ENCODE results near the gene ARID5B.
A peak's percentile ranks its signal among the peaks of the same experiment; 100 is the strongest.

The ARID5B gene

DNA sequence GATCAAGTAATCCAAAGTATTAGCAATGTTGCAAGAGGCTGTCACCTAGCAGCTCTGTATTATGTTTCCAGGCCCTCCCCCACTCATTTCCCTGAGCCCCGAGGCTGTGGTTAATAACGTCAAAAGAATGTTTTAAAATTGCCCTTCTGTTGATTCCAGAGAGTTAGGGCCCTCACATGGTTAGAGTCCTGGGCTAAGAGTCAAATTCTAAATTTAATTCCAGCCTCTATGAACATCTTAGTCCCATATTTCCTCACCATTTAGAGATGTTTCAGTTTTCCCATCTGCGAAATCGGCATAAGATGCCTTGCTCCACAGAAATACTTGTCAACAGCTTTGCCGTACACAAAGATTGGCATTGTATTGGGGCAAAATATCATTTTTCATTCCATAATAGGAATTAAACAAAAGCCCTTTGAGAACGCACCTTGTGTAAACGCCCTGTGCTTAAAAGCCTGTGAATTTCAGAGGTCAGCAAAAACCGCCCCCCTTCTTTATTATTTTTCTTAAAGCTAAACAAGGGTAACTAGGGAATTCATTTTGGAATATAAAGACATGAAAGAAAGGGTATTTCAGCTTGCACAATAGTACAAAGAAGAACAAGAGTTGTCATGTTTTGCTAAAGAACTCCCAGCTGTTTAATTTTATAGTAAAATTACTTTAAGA, 135.8 kb downstream of the ARID5B start:
- DNase-seq, result no peak

DNA sequence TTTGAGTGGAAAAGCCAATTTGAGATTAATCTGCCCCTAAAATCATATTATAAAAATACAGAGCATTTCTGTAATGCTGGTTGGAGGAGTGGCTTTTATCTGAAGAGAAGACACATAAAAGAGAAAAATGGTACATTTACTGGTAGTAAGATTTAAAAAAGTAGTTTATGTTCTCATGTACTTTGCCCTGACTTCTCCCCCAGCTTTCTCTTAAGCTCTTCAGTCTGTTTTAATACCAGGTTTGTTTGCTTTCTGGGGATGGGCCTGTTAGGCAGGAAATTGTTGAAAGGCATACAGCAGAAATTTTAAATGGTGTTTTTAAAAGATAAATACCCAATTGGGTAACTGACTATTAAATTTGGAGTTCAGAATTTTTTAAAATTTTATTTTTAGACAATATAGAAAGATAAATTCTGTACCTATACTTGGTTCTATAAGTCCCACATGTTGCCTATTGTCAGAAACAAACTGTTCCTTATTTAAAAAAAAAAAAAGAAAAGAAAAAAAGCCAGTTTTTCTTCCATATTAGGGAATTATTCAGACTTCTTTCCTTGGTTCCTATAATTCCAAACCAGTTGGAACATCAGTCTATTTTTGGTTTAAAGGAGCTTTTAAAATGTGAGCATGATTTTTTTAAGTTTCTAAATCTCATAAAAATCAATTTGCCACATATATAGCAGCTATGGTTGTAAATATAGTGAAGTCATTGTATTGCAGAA, 136.6 kb downstream of the ARID5B start:
- no peak for DNase-seq

DNA sequence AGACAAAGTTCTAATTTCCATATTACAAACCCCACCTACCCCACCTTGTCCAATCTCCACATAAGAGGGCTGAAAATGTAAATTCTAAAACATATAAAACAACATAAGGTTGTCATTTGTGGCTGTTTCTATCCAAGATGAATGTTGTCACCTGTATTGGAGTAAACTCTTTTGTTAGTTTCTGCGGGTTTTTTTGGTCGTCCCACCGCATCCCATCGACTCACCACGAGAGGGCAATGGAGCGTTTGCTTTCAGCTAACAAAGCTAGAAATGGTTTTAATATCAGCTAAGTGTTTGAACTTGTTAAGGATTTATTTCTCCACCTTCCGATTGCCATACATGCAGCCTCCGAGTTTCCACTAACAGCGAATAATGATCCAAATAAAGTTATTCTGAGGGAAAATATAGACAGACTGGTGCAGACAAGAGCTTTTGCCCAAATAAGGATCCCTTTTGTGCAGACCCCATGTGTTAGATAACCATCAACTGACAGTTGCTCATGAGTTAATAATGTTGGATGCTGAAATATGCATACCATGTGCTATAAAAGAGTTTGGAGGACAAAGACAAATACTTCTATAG, 137.2 kb downstream of the ARID5B start:
- peak; percentile 71 to 76 for DNase-seq

DNA sequence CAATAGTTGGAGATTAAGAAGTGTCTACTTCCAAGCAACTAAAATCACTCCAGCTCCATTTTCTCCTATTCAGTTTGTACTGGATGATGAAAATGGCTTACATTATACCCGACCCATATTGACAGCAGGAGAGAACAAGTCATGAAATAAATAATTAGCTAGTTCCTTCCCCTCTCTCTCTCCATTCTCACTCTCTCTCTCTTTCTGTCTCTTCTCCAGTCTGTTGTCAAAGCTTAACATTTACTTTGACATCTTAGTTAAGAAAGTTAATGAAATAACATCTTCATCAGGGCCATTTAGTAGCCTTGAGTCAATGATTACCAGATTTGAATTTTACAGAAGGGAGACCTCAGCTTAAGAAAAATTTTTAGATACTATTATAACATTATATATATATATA, 138.5 kb downstream of the ARID5B start:
- DNase-seq, result no peak

DNA sequence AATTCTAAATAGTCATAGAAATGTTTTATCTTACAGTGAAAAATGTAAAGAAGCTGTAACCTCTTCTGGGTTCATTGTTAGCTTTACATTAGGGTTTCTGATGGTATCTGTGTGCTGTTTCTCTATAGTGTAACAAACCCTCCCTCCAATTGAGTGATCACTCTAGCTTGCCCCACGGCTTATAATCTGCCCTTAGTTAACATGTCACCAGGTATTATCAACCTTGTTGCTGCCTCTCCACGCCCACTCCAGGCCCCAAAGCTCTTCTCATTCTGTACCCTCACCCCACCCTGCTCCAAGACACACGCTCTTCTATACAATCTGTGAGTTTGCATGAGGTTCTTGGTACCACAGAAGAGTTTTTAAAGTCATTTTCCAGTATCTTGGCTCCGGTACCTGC, 139.4 kb downstream of the ARID5B start:
- no peak for DNase-seq

DNA sequence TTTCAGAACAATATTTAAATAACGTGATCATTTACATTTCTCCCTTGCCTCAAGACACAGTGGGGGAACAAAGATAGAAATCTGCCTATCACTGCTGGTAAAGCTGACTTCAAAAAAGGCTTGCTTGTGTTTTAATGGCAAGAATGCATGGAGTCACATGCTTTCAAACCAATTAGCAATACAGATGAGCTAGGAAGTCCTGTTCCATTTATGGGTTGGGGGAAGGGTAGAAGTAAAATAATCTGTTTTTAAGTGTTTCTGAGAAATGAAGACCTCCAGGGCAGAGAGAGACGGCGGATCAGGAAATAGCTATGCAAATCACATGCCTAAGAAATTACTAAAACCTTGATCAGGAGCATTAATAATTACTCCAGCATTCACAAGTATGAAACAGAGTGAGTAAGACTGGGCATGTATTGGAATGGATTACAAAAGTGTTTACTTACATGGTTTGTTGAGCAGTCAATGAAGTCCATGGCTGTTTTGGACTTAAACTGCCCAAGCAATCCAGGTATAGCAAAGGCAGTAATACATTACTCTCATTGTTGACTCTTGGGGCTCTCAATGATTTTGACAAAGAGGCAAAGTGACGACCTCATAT, 142.0 kb downstream of the ARID5B start:
- no peak for DNase-seq

DNA sequence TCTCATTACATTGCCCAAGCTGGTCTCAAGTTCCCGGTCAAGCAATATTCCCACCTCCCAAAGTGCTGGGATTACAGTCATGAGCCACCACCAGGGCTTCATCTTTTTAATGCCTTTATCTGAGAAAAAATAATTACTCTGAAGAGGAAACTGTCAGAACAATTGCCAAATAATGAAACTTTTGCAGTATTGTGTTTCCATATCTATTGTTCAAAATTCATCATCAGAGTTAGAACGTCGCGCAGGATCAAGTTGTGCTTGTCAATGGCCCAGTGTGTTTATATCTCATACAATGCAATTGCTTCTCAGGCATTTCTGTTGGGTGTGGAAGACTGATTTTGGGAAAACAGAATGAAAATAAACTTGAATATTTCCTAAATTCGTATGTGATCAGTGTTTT, 143.1 kb downstream of the ARID5B start:
- DNase-seq, result no peak

DNA sequence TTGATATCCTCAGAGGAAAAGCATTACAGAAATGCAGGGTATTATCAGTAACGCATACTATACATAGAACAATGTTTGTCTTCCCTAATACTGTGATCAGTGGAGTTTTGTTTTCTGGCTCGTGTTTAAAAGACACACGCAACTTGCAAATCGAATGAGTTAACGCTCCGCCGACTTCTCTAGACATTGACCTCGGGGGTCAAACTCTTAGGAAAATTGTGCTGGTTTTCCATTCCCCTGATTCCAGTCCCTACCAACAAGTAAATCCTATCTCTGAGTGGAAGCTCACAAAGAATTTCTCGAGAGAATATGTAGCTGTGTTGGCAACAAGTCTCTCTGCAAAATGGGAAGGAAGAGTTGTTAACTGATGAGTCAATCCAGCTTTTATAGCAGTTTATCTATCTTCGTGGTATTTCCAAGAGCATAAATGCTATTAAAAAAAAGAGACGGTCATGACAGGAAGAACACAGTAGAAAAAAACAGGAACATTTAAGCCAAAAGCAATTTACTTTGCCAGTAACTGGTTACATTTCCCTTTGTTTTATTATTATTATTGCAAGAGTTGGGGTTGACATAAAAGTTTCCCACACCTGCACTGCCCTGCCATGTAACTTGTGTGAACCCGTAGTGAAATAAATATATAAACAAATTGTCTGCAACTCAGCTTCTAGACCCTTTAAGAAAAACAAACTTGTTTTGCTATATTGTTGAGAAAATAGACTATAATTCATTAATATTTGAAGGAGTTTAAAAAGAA, 144.4 kb downstream of the ARID5B start:
- DNase-seq, result no peak

DNA sequence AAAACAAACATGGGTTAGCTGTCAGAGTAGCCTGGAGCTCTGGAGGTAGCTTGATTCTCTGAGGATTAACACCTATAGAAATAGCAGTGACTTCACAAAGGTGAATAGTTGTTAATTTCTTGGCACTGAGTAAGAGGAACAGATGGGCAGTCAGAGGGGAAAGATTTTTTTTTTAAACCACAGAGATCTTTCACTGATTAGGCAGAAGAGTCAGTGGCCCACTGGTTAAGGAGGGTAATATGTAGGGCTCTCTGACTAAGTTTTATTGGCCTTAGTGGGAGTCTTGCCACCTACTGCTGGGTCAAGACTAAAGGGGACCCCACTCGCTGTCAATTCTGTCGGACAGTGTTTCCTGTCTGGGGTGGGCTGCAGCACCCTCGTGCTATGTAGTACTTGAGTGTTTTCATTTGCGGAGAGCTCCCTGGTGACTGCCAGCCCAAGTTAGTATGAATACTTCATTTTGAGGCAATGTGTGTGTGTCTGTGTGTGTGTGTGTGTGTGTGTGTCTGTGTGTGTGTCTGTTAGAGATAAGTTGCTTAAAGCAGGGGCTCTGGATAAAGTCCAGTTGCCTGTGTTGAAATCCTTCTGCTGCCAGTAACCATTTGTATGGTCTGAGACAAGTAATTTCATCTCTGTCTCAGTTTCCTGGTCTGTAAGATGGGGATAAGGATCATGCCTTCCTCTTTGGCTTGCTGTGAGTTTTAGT, 145.2 kb downstream of the ARID5B start:
- DNase-seq, result peak; percentile 28 to 49

DNA sequence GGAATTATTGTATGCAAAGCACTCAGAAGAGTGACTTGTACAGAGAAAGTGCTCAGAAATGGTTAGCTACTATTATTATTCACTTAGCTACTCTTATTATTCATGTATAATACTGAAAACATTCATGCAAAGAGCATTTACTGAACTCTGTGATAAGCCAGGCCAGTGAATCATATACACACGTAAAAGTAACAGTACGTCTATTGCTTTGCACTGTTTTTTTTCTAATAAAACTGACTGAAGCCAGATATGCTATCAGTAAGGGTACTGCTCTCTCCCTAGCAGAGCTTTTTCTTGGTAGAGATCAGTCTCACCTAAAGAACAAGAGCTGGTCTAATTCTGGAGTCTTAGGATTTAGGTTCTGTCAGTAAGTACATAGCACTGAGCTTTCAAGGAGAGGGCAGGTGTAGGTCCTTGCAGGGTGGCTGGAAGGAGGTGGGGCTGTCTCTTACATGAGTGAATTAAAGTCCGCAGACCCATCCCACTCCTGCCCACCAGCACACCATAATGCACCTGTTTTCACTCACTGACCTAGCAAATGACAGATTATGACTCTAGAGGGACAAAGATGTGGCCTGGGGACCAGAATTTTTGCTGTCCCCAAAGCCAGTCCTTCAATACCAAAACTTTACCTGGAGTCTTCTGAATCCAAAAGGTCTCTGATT, 145.9 kb downstream of the ARID5B start:
- DNase-seq, result no peak

DNA sequence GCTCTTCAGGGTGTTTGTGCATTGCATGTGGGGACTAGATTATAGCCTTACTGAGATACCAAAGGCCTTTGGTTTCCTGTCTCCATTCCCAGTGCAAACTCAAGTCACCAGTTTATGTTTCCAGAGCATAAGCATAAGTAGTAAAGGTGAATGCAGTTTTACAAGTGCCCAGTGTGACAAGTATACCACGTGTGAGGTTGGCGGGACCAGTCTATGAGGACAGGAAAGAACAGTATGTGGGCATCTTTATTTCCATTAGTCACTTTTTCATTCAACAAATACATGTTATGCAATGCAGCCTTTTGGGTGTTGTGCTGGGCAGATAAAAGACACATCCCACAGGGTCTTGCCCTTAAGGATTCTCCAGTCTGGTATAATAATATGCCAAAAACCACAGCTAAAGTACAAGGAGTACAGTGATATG, 146.5 kb downstream of the ARID5B start:
- peak; percentile 57 to 62 for DNase-seq

DNA sequence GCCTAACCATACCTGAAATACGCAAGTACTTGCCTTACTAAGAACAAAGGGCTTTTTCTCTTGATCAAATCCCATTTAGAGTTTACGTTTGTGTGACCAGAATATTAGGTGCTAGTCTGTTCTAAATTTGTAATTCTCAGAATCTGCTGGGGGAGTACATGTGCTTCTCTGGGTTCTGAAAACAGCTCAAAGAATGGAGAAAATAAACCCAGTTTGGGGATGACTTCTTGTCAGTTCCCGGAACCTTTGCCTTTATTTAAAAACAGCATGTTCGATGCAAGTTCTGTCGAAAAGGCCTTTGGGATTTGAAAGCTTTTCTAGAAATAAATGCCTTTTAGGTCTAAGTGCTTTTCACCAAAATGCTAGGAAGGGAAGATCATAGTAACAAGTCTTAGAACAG, 147.0 kb downstream of the ARID5B start:
- DNase-seq, result no peak

DNA sequence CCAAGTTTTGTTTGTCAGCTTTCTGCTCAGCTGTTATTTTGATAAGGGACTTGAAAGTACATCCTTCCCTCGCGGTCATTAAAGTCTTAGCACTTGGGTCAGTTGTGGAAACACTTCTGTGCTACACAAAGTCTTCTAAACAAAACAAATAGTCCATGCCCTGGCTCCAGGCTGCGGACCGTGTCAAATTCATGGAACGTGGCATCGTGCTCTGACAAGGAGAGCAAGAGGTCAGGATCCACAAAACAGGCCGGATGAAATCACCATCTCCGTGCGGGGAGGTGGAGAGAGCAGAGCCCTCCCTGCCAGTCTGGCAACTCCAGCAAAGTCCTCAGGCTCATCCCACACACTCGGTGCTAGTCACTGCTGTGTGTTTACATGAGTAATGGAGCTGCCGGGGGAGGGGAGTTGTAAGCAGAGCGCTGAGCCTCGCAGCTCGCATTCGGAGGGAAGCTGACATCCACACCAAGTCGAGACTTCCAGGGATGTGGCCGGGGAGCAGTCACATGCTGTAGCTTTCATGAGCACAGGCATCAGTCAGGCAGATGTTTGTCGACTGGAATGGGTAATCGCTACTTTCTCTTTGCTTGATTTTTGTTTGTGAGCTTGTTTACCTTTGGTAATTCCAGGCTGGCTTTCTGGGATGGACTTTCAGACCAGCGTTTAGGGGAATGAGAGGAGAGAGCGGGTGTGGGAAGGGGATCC, 147.6 kb downstream of the ARID5B start:
- DNase-seq, result peak; percentile 73 to 88

DNA sequence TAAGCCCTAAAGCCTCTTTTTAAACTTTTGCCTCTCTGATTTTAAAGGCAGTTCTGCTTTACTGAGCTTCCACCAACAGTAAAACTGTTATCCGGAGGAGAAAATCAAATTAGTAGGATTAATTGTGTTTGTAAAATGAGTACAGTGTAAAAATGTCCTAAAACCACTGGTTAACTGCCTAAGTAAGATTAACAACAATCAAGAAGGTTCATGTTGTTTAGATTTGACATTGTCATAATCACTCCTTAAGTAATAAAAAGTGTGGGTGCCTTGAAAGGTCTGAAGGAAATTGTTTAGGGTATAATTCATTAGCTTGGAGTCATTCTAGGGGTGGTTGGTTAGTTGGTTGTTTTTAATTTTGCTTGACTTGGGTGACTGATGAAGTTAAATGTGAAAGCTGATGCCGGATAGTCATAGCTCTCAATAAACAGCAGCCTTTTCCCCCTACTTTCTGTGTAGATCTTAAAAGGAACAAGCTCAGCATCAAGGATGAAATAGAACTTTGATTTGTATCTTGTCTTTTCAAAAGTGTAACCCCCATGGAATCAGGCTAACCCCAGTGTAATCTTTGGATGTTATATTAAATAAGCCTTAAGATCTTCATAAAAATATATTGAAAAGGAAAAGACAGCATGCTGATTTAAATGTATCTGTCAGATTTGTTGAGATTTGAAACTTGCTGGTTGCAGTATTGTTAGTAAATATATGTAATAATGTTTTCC, 148.3 kb downstream of the ARID5B start:
- DNase-seq, result no peak

DNA sequence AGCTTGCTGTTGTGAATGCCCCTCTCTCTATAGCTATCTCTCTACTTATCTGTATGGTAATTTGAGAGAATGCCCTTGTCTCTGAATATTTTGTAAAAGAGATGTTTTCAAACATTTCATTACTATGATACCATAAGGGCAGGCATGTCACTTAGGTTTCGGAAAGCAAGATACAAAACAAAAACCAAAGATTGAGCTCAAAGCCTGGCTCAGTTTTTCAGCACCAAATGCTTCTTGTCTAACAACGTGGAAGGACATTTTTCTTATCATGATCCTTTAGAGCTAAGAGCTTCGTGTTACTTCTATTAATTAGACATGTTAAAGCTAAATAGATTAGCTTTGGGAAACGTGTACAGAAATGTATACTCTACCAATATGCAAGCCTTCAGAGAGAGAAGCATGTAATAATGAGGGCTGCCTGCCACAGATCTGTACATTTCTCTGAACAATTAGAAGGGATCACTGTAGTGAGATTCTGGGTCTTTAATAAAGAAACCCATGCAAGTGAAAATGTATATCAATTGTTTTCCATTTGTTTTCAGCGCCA, 148.9 kb downstream of the ARID5B start:
- no peak for DNase-seq

DNA sequence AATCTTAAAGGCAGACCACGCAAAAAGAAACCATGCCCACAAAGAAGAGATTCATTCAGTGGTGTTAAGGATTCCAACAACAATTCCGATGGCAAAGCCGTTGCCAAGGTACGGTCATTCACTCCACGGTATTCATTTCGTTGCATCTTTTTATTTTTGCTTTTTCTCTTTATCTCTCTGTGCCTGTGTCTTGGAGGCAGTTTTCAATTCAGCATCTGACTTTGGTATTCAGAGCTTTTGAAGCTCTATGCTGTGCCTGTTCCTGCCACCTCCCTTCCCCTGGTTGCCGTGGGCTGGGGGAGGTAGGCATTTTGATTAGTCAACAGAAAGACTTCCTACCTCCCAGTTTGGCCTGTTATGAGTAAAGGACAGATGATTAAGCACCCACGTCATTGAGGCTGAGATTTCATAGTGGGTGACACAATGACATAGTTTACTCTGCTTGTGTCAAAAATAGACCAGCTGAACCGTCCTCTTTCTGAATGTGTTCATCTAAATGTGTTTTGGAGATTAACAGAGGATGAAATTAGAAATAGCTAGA, 149.5 kb downstream of the ARID5B start:
- DNase-seq, result peak; percentile 70 to 81

DNA sequence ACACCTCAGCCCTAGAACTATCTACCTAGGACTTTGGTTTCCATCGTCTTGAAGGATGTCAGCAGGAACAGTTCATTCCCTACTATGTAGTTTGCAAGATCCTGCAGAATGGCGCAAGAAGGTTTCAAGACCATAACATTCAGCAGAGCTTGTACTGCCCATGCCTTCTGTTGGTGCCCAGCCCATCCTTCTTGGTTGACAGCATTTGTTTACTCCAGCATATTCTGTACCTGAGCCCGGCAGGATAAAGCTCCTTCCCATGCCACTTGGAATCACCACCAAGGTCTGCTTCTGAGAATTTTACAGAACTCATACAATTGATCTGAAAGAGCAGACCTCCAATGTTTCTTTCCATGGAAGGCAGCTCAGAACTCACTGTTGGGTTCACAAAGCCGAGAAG, 150.8 kb downstream of the ARID5B start:
- DNase-seq, result no peak

DNA sequence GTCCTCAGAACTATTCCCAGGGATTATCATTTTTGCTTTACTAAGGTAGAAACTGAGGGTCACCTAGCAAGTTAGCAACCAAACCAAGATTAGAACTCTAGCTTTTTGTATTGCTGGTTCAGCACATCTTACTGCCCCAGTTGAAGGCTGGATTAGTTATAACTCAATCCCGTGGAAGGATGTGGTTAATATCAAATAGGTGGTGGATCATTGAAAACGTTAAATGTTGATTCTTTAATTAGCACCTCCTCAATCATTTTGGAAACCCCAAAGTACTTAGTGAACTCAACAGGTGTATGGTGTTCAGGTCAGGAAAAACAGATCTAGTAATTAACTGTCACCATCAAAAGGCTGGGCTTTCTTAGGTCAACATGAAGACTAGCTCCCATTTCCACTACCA, 152.4 kb downstream of the ARID5B start:
- no peak for DNase-seq

DNA sequence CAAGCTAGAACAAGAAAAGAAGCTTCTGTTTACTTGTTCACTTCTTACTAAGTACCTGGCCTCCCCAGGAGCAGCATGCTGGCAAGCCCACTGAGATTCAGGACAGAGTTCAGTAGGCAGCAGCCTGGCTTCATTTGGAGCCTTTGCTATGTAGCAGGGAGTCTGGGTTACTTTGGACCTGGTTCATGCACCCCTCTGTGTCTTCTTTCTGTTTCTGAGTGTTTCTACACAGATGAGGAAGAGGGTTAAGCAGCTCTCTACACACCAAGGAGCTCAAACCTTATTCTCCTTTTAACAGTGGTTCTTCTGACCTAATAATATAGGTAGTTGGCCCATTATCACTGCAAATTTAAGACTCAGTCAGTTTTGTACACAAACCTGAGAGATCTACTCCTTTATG, 152.9 kb downstream of the ARID5B start:
- DNase-seq, result no peak

DNA sequence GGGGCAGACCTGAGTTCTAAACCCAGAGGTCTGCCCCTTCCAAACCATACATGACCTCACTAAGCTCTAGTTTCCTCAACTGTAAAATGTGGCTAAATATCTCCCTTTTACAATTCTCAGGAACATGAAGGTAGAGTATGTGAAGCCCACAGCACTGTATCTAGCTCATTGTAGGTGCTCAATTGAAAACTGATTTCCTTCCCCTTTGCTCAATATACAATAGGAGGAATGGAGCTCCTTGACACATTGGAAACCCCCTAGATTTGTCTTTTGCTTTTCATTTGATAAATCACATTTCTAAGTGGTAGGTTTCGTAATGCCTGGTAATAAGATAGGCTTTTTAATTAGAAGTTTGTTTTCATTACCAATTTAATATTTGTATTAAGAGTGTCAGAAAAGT, 153.3 kb downstream of the ARID5B start:
- no peak for DNase-seq

Measured in stimulated activated CD4-positive, alpha-beta T cell treated with anti-CD3 and anti-CD28 coated beads, Interleukin-2, amount 100 ng/mL, for 24 hours (primary cell).